ENCODE results near the gene MAN1A2. TPM values are rescaled to one million over a fixed set of nuclear protein-coding genes. Genes with fewer than 3 reads are reported as not detected.
"Not testable (repeated sequence)": the region's sequence is repeated elsewhere in the genome, so short reads cannot be mapped to it uniquely, and the experiment has no call there.

MAN1A2 gene
- total and polyA plus RNA-seq, 11 donors: 5.1 to 36.5 (median 19.9) TPM

DNA sequence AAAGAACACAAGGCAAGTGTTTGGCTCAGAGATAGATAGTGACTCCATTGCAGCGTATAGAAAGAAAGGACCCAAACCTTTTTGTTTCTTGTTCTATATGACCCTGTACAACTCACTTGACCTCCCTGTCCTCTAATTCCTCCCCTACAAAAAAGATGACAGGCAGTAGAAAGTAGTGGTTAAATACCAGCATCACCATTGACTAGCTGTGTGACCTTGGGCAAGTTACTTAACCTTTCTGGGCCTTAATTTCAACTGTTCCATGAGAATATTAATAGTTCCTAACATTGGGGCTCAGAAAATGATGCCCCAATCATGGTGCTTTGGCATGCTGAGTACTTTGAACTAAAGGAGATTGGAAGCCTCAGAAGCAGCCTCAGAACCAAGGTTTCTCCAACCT, 46.7 kb upstream of the MAN1A2 start:
- peaks cover 0 to 20% (median 7%) of the 10 kb centered on the region in 12 donors for H3K4me1 ChIP-seq
- H3K4me3 ChIP-seq: no peak overlapping the region
- no peak for TF ChIP-seq POLR2A (IDR thresholded peaks at IDR 0.05)
- TF ChIP-seq, protein P1, sequence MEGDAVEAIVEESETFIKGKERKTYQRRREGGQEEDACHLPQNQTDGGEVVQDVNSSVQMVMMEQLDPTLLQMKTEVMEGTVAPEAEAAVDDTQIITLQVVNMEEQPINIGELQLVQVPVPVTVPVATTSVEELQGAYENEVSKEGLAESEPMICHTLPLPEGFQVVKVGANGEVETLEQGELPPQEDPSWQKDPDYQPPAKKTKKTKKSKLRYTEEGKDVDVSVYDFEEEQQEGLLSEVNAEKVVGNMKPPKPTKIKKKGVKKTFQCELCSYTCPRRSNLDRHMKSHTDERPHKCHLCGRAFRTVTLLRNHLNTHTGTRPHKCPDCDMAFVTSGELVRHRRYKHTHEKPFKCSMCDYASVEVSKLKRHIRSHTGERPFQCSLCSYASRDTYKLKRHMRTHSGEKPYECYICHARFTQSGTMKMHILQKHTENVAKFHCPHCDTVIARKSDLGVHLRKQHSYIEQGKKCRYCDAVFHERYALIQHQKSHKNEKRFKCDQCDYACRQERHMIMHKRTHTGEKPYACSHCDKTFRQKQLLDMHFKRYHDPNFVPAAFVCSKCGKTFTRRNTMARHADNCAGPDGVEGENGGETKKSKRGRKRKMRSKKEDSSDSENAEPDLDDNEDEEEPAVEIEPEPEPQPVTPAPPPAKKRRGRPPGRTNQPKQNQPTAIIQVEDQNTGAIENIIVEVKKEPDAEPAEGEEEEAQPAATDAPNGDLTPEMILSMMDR (IDR thresholded peaks at IDR 0.05): no peak
- no peaks in the 10 kb centered on the region for H3K36me3 ChIP-seq
- H3K9me3 ChIP-seq: no peaks in the 10 kb centered on the region
- H3K27me3 ChIP-seq: no peaks in the 10 kb centered on the region
- no peak for DNase-seq
- no peak overlapping the region for H3K27ac ChIP-seq
- no peak for ATAC-seq
- 92 to 100% (median 96%) methylated on average over 1 of the region's 1 CpG for WGBS, 4 donors
- intact Hi-C loops (cut with DNase I): no loop called here

DNA sequence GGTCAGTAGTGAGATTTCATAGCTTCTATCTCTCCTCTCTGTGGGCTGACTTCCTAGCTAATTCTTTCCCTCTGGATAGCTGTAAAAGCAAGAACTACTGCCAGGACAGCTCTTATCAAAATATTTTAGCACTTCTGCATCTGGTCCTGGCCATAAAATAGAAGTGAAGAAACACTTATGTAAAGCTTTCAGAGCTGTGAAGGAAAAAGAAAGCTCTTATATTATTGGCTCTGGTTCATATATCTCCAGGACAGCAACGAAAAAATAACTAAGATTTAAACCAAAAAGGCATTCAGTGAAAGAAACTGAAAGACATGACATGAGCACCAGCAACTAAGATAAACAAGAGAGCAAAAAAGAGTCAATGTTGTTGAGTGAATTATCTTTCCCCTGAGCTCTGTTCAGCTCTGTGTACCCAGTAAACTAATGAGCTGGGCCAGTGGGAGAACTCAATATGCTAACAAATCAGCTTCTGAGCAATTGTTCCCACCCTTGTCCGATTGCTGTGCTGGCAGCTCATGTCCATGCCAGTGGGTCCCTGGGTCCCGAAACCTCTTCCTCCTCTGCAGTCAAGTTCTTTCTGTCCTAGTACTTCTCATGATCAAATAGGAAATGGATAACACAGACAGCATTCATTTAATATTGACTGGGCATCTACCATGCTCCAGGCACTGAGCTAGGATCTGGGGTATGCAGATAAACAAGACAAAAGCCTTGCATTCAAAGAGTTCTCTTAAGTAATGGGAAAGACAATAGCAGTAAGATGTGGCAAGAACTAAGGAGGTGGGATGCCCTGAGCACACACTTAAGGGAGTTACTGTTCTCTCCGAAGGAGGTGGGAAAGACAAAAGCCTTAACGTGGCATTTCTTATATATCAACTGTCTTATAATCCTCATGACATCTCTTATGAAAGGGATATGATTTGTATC, 45.3 kb upstream of the MAN1A2 start:
- Histone ChIP-seq H3K4me1 (peaks cover 0 to 20% (median 7%) of the 10 kb centered on the region in 12 donors), H3K9me3 (no peaks in the 10 kb centered on the region), H3K4me3 (peak overlapping the region in 1 of 12 donors; percentile 13), H3K36me3 (no peaks in the 10 kb centered on the region), H3K27ac (peak overlapping the region in 6 of 12 donors; percentile 41 to 57 (median 44)), H3K27me3 (no peaks in the 10 kb centered on the region)
- intact Hi-C loops (cut with DNase I): no loop called here
- TF ChIP-seq POLR2A (IDR thresholded peaks at IDR 0.05): no peak
- TF ChIP-seq, protein P1 (IDR thresholded peaks at IDR 0.05): no peak
- ATAC-seq (peak in 3 of 4 donors; percentile 39 to 83 (median 81)), DNase-seq (no peak)
- 34 to 44% (median 38%) methylated on average over 5 of the region's 5 CpGs for WGBS, 4 donors

GRCh38 chr1:117324357-117324756, 42.9 kb upstream of the MAN1A2 start:
- H3K4me1 ChIP-seq: peaks cover 0 to 20% (median 7%) of the 10 kb centered on the region in 12 donors
- no peak for DNase-seq
- TF ChIP-seq, protein P1 (IDR thresholded peaks at IDR 0.05): no peak
- no peak for TF ChIP-seq POLR2A (IDR thresholded peaks at IDR 0.05)
- WGBS, 4 donors: 58 to 84% (median 77%) methylated on average over 3 of the region's 3 CpGs
- no peak for ATAC-seq
- intact Hi-C loops (cut with DNase I): no loop called here
- no peak overlapping the region for H3K27ac ChIP-seq
- no peaks in the 10 kb centered on the region for H3K9me3 ChIP-seq
- H3K27me3 ChIP-seq: no peaks in the 10 kb centered on the region
- no peak overlapping the region for H3K4me3 ChIP-seq
- H3K36me3 ChIP-seq: no peaks in the 10 kb centered on the region

- peaks cover 0 to 19% (median 7%) of the 10 kb centered on the region in 12 donors for H3K4me1 ChIP-seq
- H3K27me3 ChIP-seq; H3K4me3 ChIP-seq; DNase-seq; H3K9me3 ChIP-seq; ATAC-seq; H3K27ac ChIP-seq; intact Hi-C loops (cut with DNase I); H3K36me3 ChIP-seq: not testable (repeated sequence)
- 89 to 94% (median 92%) methylated on average over 6 of the region's 6 CpGs for WGBS, 4 donors
Measured at GRCh38 chr1:117326035-117326434, 41.2 kb upstream of the MAN1A2 start.

Data from heart left ventricle (tissue), 16 donors.